ENCODE measurements around the gene TSPAN6. TPM values are rescaled to one million over a fixed set of nuclear protein-coding genes. Genes with fewer than 3 reads are reported as not detected.
A peak's percentile ranks its signal among the peaks of the same experiment; 100 is the strongest.

TSPAN6 gene
- total and polyA plus RNA-seq, 2 donors (not counting 1 experiment from before 2014, with no cell fraction given): 29.2 to 34.1 TPM

- peak; percentile 64 to 67 for DNase-seq (ENCODE audit: low read depth in 2 of 2)
- TF ChIP-seq EZH2 (IDR thresholded peaks at IDR 0.05; ENCODE audit: low read length, missing control alignments) (no peak), CTCF (conservative IDR thresholded peaks at IDR 0.05 in 1 of 2, IDR thresholded peaks at IDR 0.05 in 1 of 2; ENCODE audit: low read depth in 1 of 2, low read length in 2 of 2) (peak; percentile 53 to 70)
- Histone ChIP-seq H3K27ac (ENCODE audit: insufficient read depth, low read length) (no peak overlapping the region), H3K4me2 (ENCODE audit: extremely low read depth, insufficient read depth, low read length) (no peak overlapping the region), H3K4me3 (replicated peaks in 1 of 4; ENCODE audit: control extremely low read depth in 1 of 4, insufficient read depth in 1 of 4, low read depth in 3 of 4, low read length in 4 of 4) (no peak overlapping the region), H4K20me1 (ENCODE audit: control insufficient read depth, extremely low read depth, insufficient read depth, low read length) (no peaks in the 10 kb centered on the region), H3K4me1 (ENCODE audit: control insufficient read depth, extremely low read depth, insufficient read depth, low read length) (no peaks in the 10 kb centered on the region), H3K36me3 (ENCODE audit: control insufficient read depth, insufficient read depth, low read length) (no peaks in the 10 kb centered on the region), H3K79me2 (ENCODE audit: control insufficient read depth, insufficient read depth, low read length) (no peaks in the 10 kb centered on the region), H3K9ac (ENCODE audit: insufficient read depth, low read length) (no peak overlapping the region), H2AFZ (ENCODE audit: low read length) (no peak overlapping the region), H3K27me3 (ENCODE audit: control insufficient read depth, insufficient read depth, low read length) (no peaks in the 10 kb centered on the region), H3K9me3 (ENCODE audit: control insufficient read depth, insufficient read depth, low read depth, low read length) (no peaks in the 10 kb centered on the region)
These were observed 21.6 kb downstream of the TSPAN6 start for GRCh38 chrX:100615005-100615404.

- H2AFZ ChIP-seq (ENCODE audit: low read length): no peak overlapping the region
- no peaks in the 10 kb centered on the region for H3K4me1 ChIP-seq (ENCODE audit: control insufficient read depth, extremely low read depth, insufficient read depth, low read length)
- no peaks in the 10 kb centered on the region for H3K36me3 ChIP-seq (ENCODE audit: control insufficient read depth, insufficient read depth, low read length)
- no peaks in the 10 kb centered on the region for H3K79me2 ChIP-seq (ENCODE audit: control insufficient read depth, insufficient read depth, low read length)
- H4K20me1 ChIP-seq (ENCODE audit: control insufficient read depth, extremely low read depth, insufficient read depth, low read length): no peaks in the 10 kb centered on the region
- H3K9me3 ChIP-seq (ENCODE audit: control insufficient read depth, insufficient read depth, low read depth, low read length): no peaks in the 10 kb centered on the region
- H3K27me3 ChIP-seq (ENCODE audit: control insufficient read depth, insufficient read depth, low read length): no peaks in the 10 kb centered on the region
- no peak overlapping the region for H3K4me2 ChIP-seq (ENCODE audit: extremely low read depth, insufficient read depth, low read length)
- DNase-seq (ENCODE audit: low read depth in 2 of 2): no peak
- H3K27ac ChIP-seq (ENCODE audit: insufficient read depth, low read length): no peak overlapping the region
- no peak overlapping the region for H3K4me3 ChIP-seq (replicated peaks in 1 of 4; ENCODE audit: control extremely low read depth in 1 of 4, insufficient read depth in 1 of 4, low read depth in 3 of 4, low read length in 4 of 4)
- TF ChIP-seq EZH2 (IDR thresholded peaks at IDR 0.05; ENCODE audit: low read length, missing control alignments) (no peak), CTCF (conservative IDR thresholded peaks at IDR 0.05 in 1 of 2, IDR thresholded peaks at IDR 0.05 in 1 of 2; ENCODE audit: low read depth in 1 of 2, low read length in 2 of 2) (no peak)
- no peak overlapping the region for H3K9ac ChIP-seq (ENCODE audit: insufficient read depth, low read length)
These were observed 24.7 kb downstream of the TSPAN6 start for GRCh38 chrX:100611951-100612350.

DNA sequence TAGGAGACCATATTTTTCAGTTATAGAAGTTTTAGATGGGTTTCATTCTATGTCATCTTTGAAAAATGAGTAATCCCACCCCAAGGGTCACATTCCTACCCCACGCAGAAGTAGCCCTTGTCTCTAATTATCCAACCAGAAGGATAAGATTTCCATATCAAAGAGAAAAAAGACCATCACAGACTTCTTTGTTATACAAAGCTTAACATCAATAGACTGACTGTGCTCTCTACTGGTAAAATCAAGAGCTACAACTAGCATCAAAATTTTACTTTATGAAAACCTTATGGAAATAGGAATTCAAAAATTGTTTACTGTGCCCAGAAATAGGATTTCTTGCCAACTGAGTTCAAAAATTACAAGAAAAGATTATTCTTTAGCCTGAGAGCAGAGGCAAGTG is 27.0 kb downstream of the TSPAN6 start:
- Histone ChIP-seq H3K9me3 (ENCODE audit: control insufficient read depth, insufficient read depth, low read depth, low read length) (no peaks in the 10 kb centered on the region), H3K4me1 (ENCODE audit: control insufficient read depth, extremely low read depth, insufficient read depth, low read length) (no peaks in the 10 kb centered on the region), H2AFZ (ENCODE audit: low read length) (no peak overlapping the region), H3K9ac (ENCODE audit: insufficient read depth, low read length) (no peak overlapping the region), H3K27ac (ENCODE audit: insufficient read depth, low read length) (no peak overlapping the region), H3K36me3 (ENCODE audit: control insufficient read depth, insufficient read depth, low read length) (no peaks in the 10 kb centered on the region), H3K27me3 (ENCODE audit: control insufficient read depth, insufficient read depth, low read length) (no peaks in the 10 kb centered on the region), H3K4me3 (replicated peaks in 1 of 4; ENCODE audit: control extremely low read depth in 1 of 4, insufficient read depth in 1 of 4, low read depth in 3 of 4, low read length in 4 of 4) (no peak overlapping the region), H3K79me2 (ENCODE audit: control insufficient read depth, insufficient read depth, low read length) (no peaks in the 10 kb centered on the region), H4K20me1 (ENCODE audit: control insufficient read depth, extremely low read depth, insufficient read depth, low read length) (no peaks in the 10 kb centered on the region), H3K4me2 (ENCODE audit: extremely low read depth, insufficient read depth, low read length) (no peak overlapping the region)
- TF ChIP-seq CTCF (conservative IDR thresholded peaks at IDR 0.05 in 1 of 2, IDR thresholded peaks at IDR 0.05 in 1 of 2; ENCODE audit: low read depth in 1 of 2, low read length in 2 of 2): no peak
- TF ChIP-seq EZH2 (IDR thresholded peaks at IDR 0.05; ENCODE audit: low read length, missing control alignments): no peak
- no peak for DNase-seq (ENCODE audit: low read depth in 2 of 2)
